Measurements from ENCODE around the gene ZNF627.
"Not testable (repeated sequence)": the region's sequence is repeated elsewhere in the genome, so short reads cannot be mapped to it uniquely, and the experiment has no call there.

The ZNF627 gene

DNA sequence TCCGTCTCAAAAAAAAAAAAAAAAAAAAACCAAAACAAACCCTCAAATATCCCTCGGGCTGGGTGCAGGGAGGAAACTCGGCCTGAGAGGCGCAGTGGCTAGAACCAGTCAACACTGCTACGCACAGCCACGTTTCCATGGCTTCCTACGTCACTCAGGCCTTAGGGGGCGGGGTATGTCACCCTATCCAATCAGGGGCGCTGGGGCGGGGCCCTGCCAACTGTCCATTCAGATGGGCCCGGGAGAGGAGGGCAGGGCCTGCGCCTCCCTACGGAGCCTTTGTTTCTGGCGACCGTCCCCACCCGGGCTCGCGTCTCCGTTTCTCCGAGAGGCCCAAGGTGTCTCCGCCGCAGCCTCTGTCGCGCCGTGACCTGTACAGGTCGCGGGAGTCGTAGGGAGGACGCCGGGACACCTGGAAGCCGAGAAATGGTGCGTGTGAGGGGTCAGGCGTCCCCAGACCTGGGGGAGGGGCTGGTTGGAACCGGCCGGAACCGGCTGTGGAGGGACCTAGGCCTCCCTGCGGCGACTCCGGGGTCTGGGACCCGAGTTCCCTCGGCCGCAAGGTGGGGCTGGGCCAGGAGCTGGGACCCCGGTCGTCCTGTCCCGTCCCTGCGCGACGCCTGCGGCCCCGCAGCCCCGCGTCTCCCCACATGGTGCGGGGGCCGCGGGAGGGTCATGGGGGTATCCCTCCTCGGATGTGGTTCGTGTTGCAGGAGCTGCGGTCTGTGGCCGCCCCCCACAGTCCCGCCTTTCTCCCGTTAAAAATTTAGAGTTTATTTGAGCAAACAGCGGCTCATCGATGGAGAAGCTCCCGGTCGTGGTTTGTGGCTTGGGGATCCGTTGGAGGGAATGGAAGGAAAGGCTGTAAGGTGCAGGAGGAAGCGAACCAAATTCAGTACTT lies at the start of gene ZNF627:
ZNF627 (plus strand) TSS at position 282 of the 901 bp plus-strand sequence; CDS start at position 427, 145 bp downstream.
- peak; percentile 98 for DNase-seq

DNA sequence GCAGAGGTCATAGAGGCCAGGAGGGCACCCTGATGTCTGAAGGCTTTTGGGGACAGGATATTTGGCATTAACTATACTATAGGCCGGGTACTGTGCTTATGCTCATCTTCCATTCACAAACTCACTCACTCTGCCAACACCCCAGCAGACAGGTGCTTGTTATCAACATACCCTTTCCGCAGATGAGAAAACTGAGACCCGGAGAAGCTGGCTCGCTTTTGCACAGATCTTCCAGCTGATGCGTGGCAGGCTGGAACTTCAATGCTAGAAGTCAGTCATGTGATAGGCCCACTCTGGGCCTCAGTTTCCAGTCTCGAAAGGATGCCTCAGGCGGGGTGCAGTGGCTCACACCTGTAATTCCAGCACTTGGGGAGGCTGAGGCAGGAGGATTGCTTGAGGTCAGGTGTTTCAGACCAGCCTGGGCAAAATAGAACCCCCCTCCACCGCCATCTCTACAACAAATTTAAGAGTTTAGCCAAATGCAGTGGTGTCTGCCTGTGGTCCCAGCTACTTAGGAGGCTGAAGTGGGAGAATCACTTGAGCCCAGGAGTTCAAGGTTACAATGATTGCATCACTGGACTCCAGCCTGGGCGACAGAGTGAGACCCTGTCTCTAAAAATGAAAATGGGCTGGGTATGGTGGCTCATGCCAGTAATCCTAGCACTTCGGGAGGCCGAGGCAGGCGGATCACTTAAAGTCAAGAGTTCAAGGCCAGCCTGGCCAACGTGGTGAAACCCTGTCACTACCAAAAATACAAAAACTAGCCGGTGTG lies 49.2 kb upstream of the ZNF627 start:
- no peak for DNase-seq

DNA sequence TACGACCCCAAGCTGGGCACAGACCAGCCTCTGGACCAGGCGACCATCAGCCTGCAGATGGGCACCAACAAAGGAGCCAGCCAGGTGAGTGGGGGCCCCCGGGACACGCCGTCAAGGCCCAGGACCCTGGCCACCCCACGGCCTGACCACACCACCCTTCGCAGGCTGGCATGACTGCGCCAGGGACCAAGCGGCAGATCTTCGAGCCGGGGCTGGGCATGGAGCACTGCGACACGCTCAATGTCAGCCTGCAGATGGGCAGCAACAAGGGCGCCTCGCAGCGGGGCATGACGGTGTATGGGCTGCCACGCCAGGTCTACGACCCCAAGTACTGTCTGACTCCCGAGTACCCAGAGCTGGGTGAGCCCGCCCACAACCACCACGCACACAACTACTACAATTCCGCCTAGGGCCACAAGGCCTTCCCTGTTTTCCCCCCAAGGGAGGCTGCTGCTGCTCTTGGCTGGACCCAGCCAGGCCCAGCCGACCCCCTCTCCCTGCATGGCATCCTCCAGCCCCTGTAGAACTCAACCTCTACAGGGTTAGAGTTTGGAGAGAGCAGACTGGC lies 47.8 kb upstream of the ZNF627 start:
- DNase-seq, result no peak

DNA sequence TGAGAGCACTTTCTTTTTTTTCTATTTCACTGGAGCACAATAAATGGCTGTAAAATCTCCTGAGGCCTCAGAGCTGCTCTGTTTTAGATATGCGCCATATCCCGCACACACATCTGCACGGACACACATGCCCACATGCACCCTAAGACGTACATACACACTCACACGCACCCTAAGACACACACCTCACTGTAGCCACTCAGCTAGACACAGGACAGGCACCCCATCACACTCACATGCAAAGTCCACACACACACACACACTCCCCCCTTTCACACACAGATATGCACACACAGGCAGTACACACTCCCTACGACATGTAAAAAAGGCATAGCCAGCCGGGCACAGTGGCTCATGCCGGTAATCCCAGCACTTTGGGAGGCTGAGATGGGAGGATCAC lies 47.0 kb upstream of the ZNF627 start:
- no peak for DNase-seq

DNA sequence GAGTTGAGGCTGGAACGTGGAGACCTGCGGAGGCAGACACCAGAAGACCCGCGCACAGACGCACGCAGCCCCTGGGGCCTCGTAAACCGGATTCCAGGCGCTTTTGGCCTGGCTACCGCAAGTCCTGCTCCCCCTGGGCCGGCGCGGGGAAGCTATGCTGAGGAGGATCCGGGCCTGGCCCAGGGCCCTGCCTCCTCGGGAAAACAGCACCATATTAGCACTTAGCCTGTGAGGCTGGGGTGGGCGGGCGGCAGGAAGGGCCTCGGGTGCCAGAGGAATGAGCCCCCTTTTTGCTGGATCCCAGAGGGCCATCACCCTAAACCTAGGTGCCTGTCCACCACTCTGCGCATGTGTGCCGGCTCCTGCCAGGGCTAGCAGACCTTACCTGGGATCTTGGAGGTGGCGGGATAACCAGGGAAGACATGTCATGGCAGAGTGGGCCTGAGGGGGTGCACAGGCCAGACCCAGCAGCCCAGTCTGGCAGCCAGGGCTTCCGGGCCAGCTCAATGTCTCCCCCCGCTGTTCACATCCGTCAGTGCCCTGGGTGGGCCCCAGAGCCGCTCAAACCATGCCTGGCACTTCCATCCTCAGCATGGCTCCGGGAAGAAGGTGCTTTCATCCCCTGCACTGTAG lies 45.6 kb upstream of the ZNF627 start:
- no peak for DNase-seq

DNA sequence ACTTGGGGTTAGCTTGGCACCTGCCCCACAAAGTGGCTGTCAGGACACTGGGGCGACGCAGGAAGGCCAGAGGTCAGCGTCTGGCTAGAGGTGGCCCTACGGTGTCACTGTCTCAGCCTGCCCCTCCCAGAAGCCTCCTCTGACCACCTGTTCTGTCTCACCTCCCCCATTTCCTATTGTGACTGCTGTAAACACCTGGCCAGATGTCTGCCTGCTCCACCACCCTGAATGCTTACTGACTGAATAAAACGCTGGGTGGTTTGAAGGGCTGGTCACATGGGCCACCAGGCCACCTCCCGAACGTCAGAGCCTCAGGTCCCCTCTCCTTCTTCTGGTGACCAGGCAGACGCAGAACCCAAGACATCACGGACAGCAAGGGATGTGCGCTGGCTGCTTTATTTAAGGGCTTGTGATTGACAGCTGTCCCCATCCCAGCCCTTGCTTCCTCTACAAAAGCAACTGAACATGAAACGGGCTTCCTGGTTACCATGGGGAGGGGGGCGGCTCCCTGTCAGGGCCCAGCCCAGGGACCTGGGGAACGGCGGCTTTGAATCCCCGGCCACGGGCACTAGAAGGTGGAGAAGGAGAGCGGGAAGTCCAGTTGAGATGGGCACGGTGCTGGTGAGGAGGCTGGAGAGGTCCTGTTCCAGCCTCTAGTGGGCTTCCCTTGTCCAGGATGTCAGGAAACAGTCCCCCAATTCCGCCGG lies 44.5 kb upstream of the ZNF627 start:
- no peak for DNase-seq

DNA sequence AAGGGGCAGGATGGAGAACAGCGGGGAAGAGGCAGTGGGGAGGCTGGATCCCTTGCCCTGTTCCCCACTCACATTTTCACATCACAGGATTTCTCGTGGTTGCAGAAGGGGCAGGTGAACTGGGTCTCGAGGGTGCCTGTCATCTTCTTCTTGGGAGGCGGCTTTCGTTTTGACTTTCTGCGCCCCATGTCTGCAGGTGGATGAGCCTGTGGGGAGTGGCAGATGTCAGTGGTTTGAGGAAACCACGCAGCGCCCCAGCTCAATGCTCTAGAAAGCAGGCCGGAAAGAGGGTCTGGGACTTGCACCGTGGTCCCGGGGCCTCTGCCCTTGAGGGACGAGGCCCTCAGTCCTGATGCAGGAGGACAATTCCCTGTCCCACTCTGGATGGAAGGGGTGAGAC lies 43.1 kb upstream of the ZNF627 start:
- no peak for DNase-seq

DNA sequence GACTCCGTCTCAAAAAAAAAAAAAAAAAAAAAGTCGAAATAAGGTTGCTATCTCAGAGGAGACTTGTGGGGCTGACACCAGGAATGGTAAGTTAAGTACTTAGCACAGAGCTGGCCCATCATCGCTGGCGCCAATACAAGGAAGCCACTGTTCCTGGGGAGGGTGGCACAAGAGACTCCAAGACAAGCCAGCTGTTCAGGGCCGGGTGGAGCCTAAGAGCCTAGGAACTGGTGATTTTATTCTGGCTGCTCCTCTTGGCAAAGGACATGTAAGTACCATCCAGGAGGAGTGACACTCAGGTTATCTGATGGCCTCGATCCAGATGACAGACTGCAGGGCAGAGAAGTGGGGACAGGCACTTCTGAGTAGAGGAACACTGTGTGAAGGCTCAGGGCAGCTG lies 42.0 kb upstream of the ZNF627 start:
- no peak for DNase-seq

DNA sequence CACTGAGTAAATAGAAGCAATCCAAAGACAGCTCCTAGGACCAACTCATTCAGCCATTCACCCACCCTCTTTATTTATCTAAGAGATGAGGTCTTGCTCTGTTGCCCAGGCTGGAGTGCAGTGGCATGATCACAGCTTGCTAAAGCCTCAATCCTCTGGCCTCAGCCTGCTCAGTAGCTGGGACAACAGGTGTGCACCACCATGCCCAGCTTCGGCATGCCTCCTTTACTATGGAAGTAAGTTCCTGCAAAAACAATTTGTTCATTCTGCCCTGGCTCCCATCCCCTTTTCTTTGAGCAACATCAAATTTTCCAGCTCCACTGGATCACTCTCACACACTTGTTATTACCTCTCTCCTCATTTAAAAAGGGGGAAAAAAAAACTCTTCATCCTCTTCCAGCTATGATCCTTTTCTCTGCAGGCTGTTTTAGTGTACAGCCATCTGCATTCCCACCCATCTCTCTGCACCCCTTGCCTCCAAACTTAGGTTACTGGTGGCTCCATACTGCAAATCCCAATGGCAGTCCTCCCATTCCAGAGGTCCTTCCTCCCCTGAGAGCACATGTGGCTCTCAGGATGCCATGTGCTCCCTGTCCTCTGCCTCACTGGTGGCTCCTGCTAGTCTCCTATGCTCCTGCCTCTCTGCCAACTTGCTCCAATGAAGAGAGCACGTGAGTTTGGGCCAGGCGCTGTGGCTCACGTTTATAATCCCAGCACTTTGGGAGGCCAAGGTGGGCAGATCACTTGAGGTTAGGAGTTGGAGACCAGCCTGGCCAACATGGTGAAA lies 40.5 kb upstream of the ZNF627 start:
- DNase-seq, result no peak

DNA sequence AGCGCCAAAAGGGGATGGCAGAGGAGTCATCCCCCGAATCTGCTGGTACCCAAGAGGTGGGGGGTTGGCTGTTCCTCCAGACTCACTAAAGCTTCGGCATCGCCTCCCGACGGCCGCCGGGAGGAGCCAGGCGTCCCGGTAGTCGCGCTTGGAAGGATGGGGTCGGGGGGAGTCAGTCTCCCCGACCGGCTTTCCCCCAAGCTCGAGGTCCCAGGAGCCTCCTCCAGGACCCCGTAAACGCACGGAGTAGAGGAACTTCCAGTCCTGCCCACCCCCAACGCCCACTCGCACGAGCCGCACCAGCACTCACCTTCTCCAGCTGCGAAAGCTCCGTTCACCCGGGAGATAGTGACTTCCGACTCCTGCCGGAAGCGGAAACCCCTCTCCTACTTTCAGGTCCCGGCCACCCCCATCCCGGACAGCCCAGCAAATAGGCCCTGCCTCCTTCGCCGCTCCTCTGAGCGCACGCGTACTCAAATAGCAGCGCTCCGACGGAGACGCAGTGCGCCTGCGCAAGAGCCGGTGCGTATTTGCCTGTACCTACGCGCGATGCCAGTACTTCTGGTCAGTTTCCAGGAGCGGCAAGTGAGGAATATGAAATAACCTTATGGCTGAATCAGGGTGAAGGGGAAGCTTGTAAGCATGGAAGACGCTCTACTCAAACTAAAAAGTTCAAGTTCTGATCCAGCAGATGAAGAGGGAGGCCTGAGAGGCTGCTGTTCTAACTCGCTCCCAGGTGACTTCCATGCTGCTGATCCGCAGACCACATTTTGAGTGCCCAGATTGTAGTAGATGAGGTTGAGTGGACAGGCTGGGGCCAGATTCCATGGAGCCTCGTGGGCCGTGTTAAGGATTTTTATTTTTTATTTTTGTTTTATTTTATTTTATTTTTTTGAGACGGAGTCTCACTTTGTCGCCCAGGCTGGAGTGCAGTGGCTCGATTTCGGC lies 38.1 kb upstream of the ZNF627 start, which contains the start of gene ELOF1:
ELOF1 (minus strand) TSS at position 350 of the 948 bp plus-strand sequence. CDS start 4,883 bp downstream, outside the sequence.
- DNase-seq, result peak; percentile 97

DNA sequence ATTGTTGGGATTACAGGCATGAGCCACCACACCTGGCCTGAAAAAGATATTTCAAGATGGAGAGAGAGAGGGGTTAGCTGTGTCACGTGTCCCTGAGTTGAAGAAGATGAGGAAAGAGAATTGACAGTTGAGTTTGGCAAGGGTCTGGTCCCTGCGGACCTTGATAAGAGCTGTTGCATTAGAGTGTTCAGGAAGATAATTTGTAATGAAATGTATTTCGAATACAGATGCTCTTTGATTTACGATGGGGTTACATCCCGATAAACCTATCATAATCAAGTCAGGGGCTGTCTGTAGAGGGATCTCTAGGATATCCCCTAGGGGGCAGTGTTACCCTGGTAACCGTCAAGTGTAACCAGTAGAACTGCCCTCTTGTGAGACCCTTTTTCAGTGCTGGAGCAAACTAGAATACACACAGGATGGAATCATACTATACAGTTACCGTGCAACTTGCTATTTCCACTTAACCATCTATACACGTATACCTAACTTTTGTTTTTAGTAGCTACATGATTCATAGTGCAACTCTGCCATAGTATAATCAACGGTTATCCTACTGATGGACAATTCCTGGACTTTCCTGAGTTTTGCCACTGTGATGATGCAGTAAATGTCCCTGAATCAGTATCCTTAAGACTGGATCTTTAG lies 36.8 kb upstream of the ZNF627 start:
- DNase-seq, result peak; percentile 82

DNA sequence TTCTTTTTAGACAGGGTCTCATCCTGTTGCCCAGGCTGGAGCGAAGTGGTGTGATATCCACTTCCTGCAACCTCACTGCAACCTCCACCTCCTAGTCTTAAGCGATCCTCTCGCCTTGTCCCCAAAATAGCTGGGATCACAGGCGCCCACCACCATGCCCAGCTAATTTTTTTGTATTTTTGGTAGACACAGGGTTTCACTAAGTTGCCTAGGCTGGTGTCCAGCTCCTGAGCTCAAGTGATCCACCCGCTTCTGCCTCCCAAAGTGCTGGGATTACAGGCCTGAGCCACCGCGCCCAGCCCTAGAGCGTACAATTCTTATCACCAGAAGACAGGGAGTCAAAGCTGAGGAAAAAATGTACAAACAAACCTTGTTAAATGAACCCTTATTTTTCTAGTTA lies 33.8 kb upstream of the ZNF627 start:
- no peak for DNase-seq

DNA sequence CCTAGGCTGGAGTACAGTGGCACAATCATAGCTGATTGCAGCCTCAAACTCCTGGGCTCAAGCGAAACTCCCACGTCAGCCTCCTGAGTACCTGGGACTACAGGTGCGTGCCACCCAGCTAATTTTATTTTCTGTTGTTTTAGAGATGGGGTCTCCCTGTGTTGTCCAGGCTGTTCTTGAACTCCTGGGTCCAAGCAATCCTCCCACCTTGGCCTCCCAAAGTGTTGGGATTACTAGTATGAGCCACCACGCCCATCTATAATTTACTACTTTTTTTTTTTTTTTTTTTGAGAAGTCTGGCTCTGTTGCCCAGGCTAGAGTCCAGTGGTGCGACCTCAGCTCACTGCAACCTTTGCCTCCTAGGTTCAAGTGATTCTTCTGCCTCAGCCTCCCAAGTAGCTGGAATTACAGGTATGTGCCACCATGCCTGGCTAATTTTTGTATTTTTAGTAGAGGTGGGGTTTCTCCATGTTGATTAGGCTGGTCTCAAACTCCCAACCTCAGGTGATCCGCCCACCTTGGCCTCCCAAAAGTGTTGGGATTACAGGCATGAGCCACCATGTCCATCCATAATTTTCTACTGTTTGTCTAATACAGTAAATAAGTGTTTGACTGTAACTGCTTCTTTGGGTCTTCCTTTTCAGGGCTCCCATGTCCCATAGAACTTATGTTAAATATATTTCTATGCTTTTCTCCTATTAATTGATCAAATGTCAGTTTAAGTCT lies 33.0 kb upstream of the ZNF627 start:
- DNase-seq, result not testable (repeated sequence)

DNA sequence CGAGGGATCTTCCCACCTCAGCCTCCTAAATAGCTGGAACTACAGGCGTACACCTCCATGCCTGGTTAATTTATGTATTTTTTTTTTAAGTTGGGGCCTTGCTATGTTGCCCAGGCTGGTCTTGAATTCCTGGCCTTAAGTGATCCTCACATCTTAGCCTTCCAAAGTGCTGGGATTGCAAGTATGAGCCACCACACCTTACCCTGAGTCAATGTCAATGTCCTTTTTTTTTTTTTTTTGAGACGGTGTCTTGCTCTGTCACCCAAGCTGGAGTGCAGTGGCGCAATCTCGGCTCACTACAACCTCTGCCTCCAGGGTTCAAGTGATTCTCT lies 31.7 kb upstream of the ZNF627 start:
- not testable (repeated sequence) for DNase-seq

DNA sequence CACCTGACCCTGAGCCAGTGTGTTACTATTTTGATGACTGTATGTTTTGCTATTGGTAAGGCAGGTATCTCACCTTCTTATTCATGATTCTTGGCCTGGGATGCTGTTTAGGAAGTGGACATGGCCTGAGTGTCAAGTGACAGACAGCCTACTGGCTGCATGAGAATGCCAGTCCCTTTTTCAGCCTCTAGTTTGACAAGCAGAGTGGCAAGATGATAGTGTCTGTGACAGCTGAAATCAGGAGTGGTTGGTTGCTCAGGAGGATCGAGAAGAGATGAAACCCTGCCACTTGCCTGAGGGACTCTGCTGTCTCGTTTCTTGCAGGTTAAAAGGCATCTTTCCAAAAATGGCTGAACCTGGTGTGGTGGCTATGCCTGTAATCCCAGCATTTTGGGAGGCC lies 31.1 kb upstream of the ZNF627 start:
- no peak for DNase-seq

DNA sequence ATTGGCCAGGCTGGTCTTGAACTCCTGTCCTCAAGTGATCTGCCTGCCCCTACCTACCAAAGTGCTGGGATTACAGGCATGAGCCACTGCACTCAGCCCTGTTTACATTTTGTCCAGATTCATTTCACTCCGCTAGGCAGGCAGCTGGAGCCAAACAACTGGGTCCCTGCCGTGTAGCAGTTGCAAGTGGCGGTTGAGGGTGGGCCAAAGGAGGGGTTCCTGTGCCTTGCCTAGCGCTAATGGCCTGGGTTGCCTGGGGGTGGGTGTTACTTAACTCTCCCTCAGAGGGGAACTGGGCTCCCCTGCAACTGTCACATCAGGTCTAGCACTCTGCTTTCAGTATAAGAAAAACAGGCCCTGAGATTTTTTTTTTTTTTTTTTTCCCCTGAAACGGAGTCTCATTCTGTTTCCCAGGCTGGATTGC lies 27.2 kb upstream of the ZNF627 start:
- DNase-seq, result no peak

DNA sequence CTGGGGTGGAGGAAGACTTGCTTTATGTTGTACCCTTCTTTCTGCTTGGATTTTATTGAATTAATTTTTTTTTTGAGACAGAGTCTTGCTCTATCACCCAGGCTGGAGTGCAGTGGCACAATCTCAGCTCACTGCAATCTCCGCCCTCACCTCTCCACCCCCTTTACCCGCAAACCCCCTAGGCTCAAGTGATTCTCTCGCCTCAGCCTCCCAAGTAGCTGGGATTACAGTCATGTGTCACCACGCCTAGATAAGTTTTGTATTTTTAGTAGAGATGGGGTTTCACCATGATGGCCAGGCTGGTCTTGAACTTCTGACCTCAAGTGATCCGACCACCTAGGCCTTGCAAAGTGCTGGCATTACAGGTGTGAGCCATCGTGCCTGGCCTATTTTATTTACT lies 23.9 kb upstream of the ZNF627 start:
- not testable (repeated sequence) for DNase-seq

DNA sequence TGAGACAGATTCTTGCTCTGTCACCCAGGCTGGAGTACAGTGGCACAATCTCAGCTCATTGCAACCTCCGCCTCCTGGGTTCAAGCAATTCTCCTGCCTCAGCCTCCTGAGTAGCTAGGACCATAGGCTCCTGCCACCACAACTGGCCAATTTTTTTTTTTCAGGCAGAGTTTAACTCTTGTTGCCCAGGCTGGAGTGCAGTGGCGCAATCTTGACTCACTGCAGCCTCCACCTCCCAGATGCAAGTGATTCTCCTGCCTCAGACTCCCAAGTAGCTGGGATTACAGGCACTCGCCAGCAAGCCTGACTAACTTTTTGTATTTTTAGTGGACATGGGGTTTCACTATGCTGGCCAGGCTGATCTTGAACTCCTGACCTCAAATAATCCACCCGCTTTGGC lies 23.5 kb upstream of the ZNF627 start:
- DNase-seq, result not testable (repeated sequence)

DNA sequence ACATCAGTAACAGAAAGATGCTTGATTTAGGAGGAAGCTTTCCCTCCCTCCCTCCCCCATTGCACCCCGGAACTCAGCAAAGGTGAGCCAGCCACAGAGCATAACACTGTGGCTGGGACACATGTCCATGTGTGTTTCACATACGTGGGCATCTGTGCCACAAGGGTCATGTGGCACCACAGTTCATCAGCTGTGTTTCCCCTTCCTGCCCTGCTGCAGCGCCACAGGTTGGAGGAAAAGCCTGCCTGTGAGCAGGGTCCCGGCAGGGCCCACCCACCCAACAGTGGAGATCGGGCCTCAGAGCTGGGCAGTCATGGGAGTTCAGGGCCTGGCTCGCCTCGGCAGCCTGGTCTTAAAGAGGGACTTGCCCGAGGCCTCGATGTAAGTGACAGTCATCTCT lies 22.6 kb upstream of the ZNF627 start:
- DNase-seq, result no peak

Data from CD4-positive, alpha-beta T cell treated with Interleukin-21 for 1 hour (primary cell).